H1 (cell line): ENCODE measurements around the gene TLE5. TPM values are rescaled to one million over a fixed set of nuclear protein-coding genes. Genes with fewer than 3 reads are reported as not detected.

Source experiments
- CTCF ChIA-PET: fragments of 300-600 bp; sonication (Branson Sonifier 250); formaldehyde crosslinking; loops from one replicate; lab custom pipeline; 2021; ENCODE audit not compliant: partially characterized antibody; lab: Charles Lee
- POLR2A ChIA-PET: fragments of 300-600 bp; sonication (Branson Sonifier 250); formaldehyde crosslinking; loops from one replicate; lab custom pipeline; 2021; ENCODE audit warnings: inconsistent platforms; ENCODE audit not compliant: partially characterized antibody; lab: Charles Lee
- DNase-seq, 2 experiments: peaks; one replicate each; pipeline versions ENCODE4 v3.0.0 to v3.0.0-alpha.2; 2010 to 2022; ENCODE audit warnings: low spot score in 2 of 2, low read depth in 1 of 2, mixed read lengths in 1 of 2
- FAIRE-seq: peaks from 2 replicates; lab custom pipeline; 2011; peaks lifted over from hg19 to GRCh38; lab: Jason Lieb, UNC
- H2AFZ ChIP-seq: 2 replicates; pipeline ENCODE4 v1.8.1; 2012; ENCODE audit warnings: low read length, inconsistent platforms
- H2AK5ac ChIP-seq: 2 replicates; pipeline ENCODE4 v1.6.1; 2013; ENCODE audit warnings: low read depth, low read length
- H2BK120ac ChIP-seq: replicated peaks from 2 replicates; pipeline ENCODE3; 2013; ENCODE audit warnings: low read depth, low read length, inconsistent platforms
- H2BK12ac ChIP-seq: 2 replicates; pipeline ENCODE4 v1.6.1; 2013; ENCODE audit warnings: low read depth, low read length
- H2BK15ac ChIP-seq: 2 replicates; pipeline ENCODE4 v1.6.1; 2013; ENCODE audit warnings: low read length
- H2BK20ac ChIP-seq: 2 replicates; pipeline ENCODE4 v1.6.1; 2013; ENCODE audit warnings: low read length
- H2BK5ac ChIP-seq: 2 replicates; pipeline ENCODE4 v1.6.1; 2013; ENCODE audit warnings: low read depth, low read length
- H3K14ac ChIP-seq: 2 replicates; pipeline ENCODE4 v1.6.1; 2013; ENCODE audit warnings: inconsistent platforms; ENCODE audit not compliant: insufficient read length
- H3K18ac ChIP-seq: 2 replicates; pipeline ENCODE4 v1.6.1; 2013; ENCODE audit warnings: low read length; ENCODE audit errors: extremely low read depth
- H3K23ac ChIP-seq: 2 replicates; pipeline ENCODE4 v1.6.1; 2013; ENCODE audit warnings: inconsistent platforms; ENCODE audit not compliant: insufficient read length
- H3K23me2 ChIP-seq: 2 replicates; pipeline ENCODE4 v1.6.1; 2013; ENCODE audit warnings: low read depth, low read length
- H3K27ac ChIP-seq: 2 replicates; pipeline ENCODE4 v1.6.1; 2011; ENCODE audit warnings: low read depth, low read length, inconsistent platforms
- H3K27me3 ChIP-seq, 4 experiments: replicated peaks in 1 of 4; 1 replicate in 1 of 4; 2 replicates in 3 of 4; pipeline versions ENCODE4 v1.6.1 to v1.8.1; 2011 to 2013; ENCODE audit warnings: low read length in 3 of 4, mild to moderate bottlenecking in 3 of 4, inconsistent platforms in 2 of 4, mixed read lengths in 2 of 4, moderate library complexity in 1 of 4; ENCODE audit not compliant: control insufficient read depth in 3 of 4, insufficient read depth in 3 of 4; ENCODE audit errors: extremely low read depth in 1 of 4
- H3K36me3 ChIP-seq, 4 experiments: 2 replicates each; pipeline versions ENCODE4 v1.6.1 to v1.8.1; 2011 to 2013; ENCODE audit warnings: mild to moderate bottlenecking in 4 of 4, low read length in 3 of 4, moderate library complexity in 2 of 4, control low read depth in 1 of 4, inconsistent platforms in 1 of 4; ENCODE audit not compliant: insufficient read depth in 4 of 4, control insufficient read depth in 2 of 4
- H3K4ac ChIP-seq: replicated peaks from 2 replicates; pipeline ENCODE3; 2013; ENCODE audit warnings: low read length, low read depth, mixed read lengths, inconsistent platforms; ENCODE audit not compliant: insufficient read length
- H3K4me1 ChIP-seq, 4 experiments: replicated peaks in 1 of 4; 1 replicate in 1 of 4; 2 replicates in 3 of 4; pipeline versions ENCODE4 v1.6.1 to v1.8.1; 2011 to 2013; ENCODE audit warnings: low read length in 3 of 4, inconsistent platforms in 2 of 4, mixed read lengths in 1 of 4; ENCODE audit not compliant: insufficient read depth in 4 of 4, control insufficient read depth in 3 of 4
- H3K4me2 ChIP-seq, 2 experiments: 2 replicates each; pipeline versions ENCODE4 v1.6.1 to v1.8.1; 2011 to 2013; ENCODE audit warnings: low read depth in 2 of 2, low read length in 2 of 2, control low read depth in 1 of 2, inconsistent platforms in 1 of 2, mild to moderate bottlenecking in 1 of 2; ENCODE audit not compliant: insufficient read depth in 1 of 2
- H3K4me3 ChIP-seq, 4 experiments: fragments of 200-600, 300-600 bp in 1 of 4; sonication (generic), shearing (Covaris generic), sonication (Bioruptor Twin) in 1 of 4; 2 replicates each; pipeline versions ENCODE4 v1.5.1 to v1.8.1; 2011 to 2016; ENCODE audit warnings: low read length in 4 of 4, low read depth in 3 of 4, control low read depth in 2 of 4, inconsistent platforms in 2 of 4, mild to moderate bottlenecking in 2 of 4, mixed read lengths in 1 of 4, moderate library complexity in 1 of 4; ENCODE audit not compliant: insufficient read depth in 2 of 4; ENCODE audit errors: extremely low read depth in 1 of 4
- H3K56ac ChIP-seq: replicated peaks from 2 replicates; pipeline ENCODE3; 2013; ENCODE audit warnings: low read depth, mild to moderate bottlenecking, mixed read lengths, low read length, inconsistent platforms; ENCODE audit not compliant: insufficient read length
- H3K79me1 ChIP-seq: 2 replicates; pipeline ENCODE4 v1.6.1; 2013; ENCODE audit warnings: low read depth, low read length, control low read depth
- H3K79me2 ChIP-seq, 2 experiments: 2 replicates each; pipeline versions ENCODE4 v1.6.1 to v1.8.1; 2012 to 2013; ENCODE audit warnings: low read length in 2 of 2, mild to moderate bottlenecking in 2 of 2, inconsistent platforms in 1 of 2; ENCODE audit not compliant: insufficient read depth in 2 of 2, control insufficient read depth in 1 of 2
- H3K9ac ChIP-seq, 4 experiments: replicated peaks in 1 of 4; 1 replicate in 1 of 4; 2 replicates in 3 of 4; pipeline versions ENCODE4 v1.6.1 to v1.8.1; 2011 to 2013; ENCODE audit warnings: low read depth in 3 of 4, low read length in 3 of 4, control low read depth in 2 of 4, mild to moderate bottlenecking in 2 of 4, moderate library complexity in 2 of 4, inconsistent platforms in 1 of 4; ENCODE audit errors: extremely low read depth in 1 of 4
- H3K9me3 ChIP-seq, 2 experiments: 2 replicates each; pipeline versions ENCODE4 v1.6.1 to v1.8.1; 2012 to 2013; ENCODE audit warnings: mild to moderate bottlenecking in 2 of 2, moderate library complexity in 2 of 2, control low read depth in 1 of 2, inconsistent platforms in 1 of 2, low read depth in 1 of 2, low read length in 1 of 2, mixed read lengths in 1 of 2; ENCODE audit not compliant: insufficient read depth in 2 of 2
- H4K20me1 ChIP-seq, 2 experiments: replicated peaks in 1 of 2; 2 replicates each; pipeline versions ENCODE3 to v1.8.1; 2011 to 2013; ENCODE audit warnings: inconsistent platforms in 2 of 2, low read length in 2 of 2, mild to moderate bottlenecking in 1 of 2; ENCODE audit not compliant: insufficient read depth in 2 of 2, control insufficient read depth in 1 of 2
- H4K5ac ChIP-seq: 2 replicates; pipeline ENCODE4 v1.6.1; 2013; ENCODE audit warnings: low read length, low read depth, mixed read lengths, inconsistent platforms; ENCODE audit not compliant: insufficient read length
- H4K8ac ChIP-seq: 2 replicates; pipeline ENCODE4 v1.8.0; 2013; ENCODE audit warnings: mild to moderate bottlenecking, moderate library complexity, low read length, inconsistent platforms; ENCODE audit not compliant: insufficient read depth; ENCODE audit errors: extremely low read depth
- H4K91ac ChIP-seq: replicated peaks from 2 replicates; pipeline ENCODE3; 2013; ENCODE audit warnings: low read length, mixed read lengths, inconsistent platforms; ENCODE audit not compliant: insufficient read length
- CTBP2 ChIP-seq: IDR thresholded peaks from 2 replicates; pipeline ENCODE4 v1.7.0; 2011; ENCODE audit warnings: borderline replicate concordance, mild to moderate bottlenecking, moderate library complexity, mixed read lengths, low read length; ENCODE audit not compliant: insufficient read depth, insufficient read length
- EGR1 ChIP-seq: IDR thresholded peaks from 2 replicates; pipeline ENCODE4 v1.6.1; 2011; ENCODE audit warnings: low read depth, low read length, borderline replicate concordance
- EP300 ChIP-seq, 2 experiments: IDR thresholded peaks; 1 replicate in 1 of 2; 2 replicates in 1 of 2; pipeline ENCODE4 v1.6.1; 2011 to 2012; ENCODE audit warnings: low read depth in 2 of 2, low read length in 2 of 2, mild to moderate bottlenecking in 2 of 2, borderline replicate concordance in 1 of 2, inconsistent platforms in 1 of 2, moderate library complexity in 1 of 2
- EZH2 ChIP-seq: fragments of 200-600 bp; sonication (generic); IDR thresholded peaks from 2 replicates; pipeline ENCODE4 v1.7.1; 2012; ENCODE audit warnings: low read depth, mild to moderate bottlenecking, moderate library complexity, low read length, inconsistent platforms; ENCODE audit not compliant: severe bottlenecking
- JUND ChIP-seq: IDR thresholded peaks from 2 replicates; pipeline ENCODE4 v1.6.1; 2011; ENCODE audit warnings: mild to moderate bottlenecking, improper control_type of control experiment, low read length
- MAX ChIP-seq: IDR thresholded peaks from 2 replicates; pipeline ENCODE4 v1.6.1; 2012; ENCODE audit warnings: inconsistent platforms
- RFX5 ChIP-seq: IDR thresholded peaks from 2 replicates; pipeline ENCODE4 v1.6.1; 2011; ENCODE audit warnings: low read depth, low read length, improper control_type of control experiment, borderline replicate concordance
- RNF2 ChIP-seq: fragments of 200-900, 300-1000 bp; sonication (generic); IDR thresholded peaks from 2 replicates; pipeline ENCODE4 v1.7.1; 2016; ENCODE audit warnings: borderline replicate concordance, low read depth, mild to moderate bottlenecking, antibody characterized with exemption, low read length; ENCODE audit not compliant: poor library complexity, severe bottlenecking; ENCODE audit errors: missing control alignments
- YY1 ChIP-seq: IDR thresholded peaks from 2 replicates; pipeline ENCODE4 v1.6.1; 2011; ENCODE audit warnings: low read depth, mild to moderate bottlenecking, low read length
- WGBS, 2 experiments: shearing (Covaris generic) in 1 of 2; methylation state at CpG; one replicate each; pipeline versions ENCODE4 v1.1.6 to v1.1.7; 2013 to 2015; ENCODE audit warnings: low lambda C conversion rate in 2 of 2, mixed read lengths in 2 of 2, inconsistent platforms in 1 of 2, low coverage in 1 of 2, missing lambda C conversion rate in 1 of 2; ENCODE audit not compliant: insufficient replicate concordance in 2 of 2, insufficient coverage in 1 of 2, insufficient read length in 1 of 2; ENCODE audit errors: extremely low coverage in 1 of 2, missing lambda C conversion rate in 1 of 2; 5-methylcytosine and 5-hydroxymethylcytosine counted together
- polyA plus RNA-seq, 7 experiments: library from polyadenylated mRNA; depleted of rRNA in 3 of 7; stranded (reverse) in 5 of 7; unstranded in 2 of 7; fragments of >200 nt in 5 of 7; fragments of 200-250 nt in 2 of 7; gene quantifications; 1 replicate in 5 of 7; 2 replicates in 1 of 7; 4 replicates in 1 of 7; pipeline versions ENCODE4 v1.2.1 to v1.2.3, GENCODE V29; 2011 to 2013; ENCODE audit warnings: missing spikeins in 2 of 7, mixed read lengths in 2 of 7
- total RNA-seq: library from RNA; stranded (reverse); fragmentation: NEBNext Ultra II Directional; extraction: Animal tissue kit (Norgen Biotek cat#: 25700); gene quantifications from 2 replicates; pipeline ENCODE4 v1.2.1, GENCODE V29; 2021
- TF ChIP-seq, protein P1 (sequence below): IDR thresholded peaks from 2 replicates; pipeline ENCODE4 v1.6.1; 2012; ENCODE audit warnings: inconsistent platforms

The TLE5 gene
- total and polyA plus RNA-seq, 2 of the 8 experiments (the other 6 are each of a cell fraction or from before 2014, with no cell fraction given), result 187 to 285 TPM

GRCh38 chr19:3057275-3057714 is 5.0 kb downstream of the TLE5 start:
- H3K27me3 ChIP-seq, result no peaks in the 10 kb centered on the region; a peak in 1 of 7 replicates
- peaks cover 0 to 33% (median 7%) of the 10 kb centered on the region in 4 experiments; a peak in 5 of 8 replicates for H3K36me3 ChIP-seq
- no peak overlapping the region for H2BK15ac ChIP-seq
- no peaks in the 10 kb centered on the region; the same call in 1 of the 2 replicates for H3K23me2 ChIP-seq
- no peak for FAIRE-seq
- no peak overlapping the region for H2BK5ac ChIP-seq
- H2AK5ac ChIP-seq, result no peak overlapping the region; the same call in 1 of the 2 replicates
- H2BK20ac ChIP-seq, result no peak overlapping the region
- H3K9me3 ChIP-seq, result no peaks in the 10 kb centered on the region
- H4K91ac ChIP-seq, result no peak overlapping the region
- H4K8ac ChIP-seq, result no peak overlapping the region
- H2AFZ ChIP-seq, result no peak overlapping the region
- H3K14ac ChIP-seq, result no peak overlapping the region
- peaks cover 5 to 18% of the 10 kb centered on the region in 2 experiments for H4K20me1 ChIP-seq
- no peak overlapping the region for H2BK120ac ChIP-seq
- WGBS, 2 experiments, result 47% methylated on average over 22 of the region's 26 CpGs; no CpG with 5 or more reads in 1 of the 2 experiments
- H2BK12ac ChIP-seq, result 0 out of 2 replicates have a peak overlapping the region, but pooled peaks have one; percentile 27
- peaks cover 3 to 36% (median 27%) of the 10 kb centered on the region in 4 experiments for H3K4me1 ChIP-seq
- ChIA-PET POLR2A (interaction anchor here (0.6 to 2.7 kb wide), 7 partner anchors 10 to 67 kb away, joined by 3 to 10 read pairs (median 4); no protein-coding TSS in a partner anchor), CTCF (interaction anchor here (0.6 to 2.6 kb wide), 8 partner anchors 11 to 192 kb away, joined by 3 to 13 read pairs (median 4); no protein-coding TSS in a partner anchor)
- H3K9ac ChIP-seq, result peak overlapping the region in 1 of 4 experiments; percentile 24; a peak in 1 of 7 replicates
- H3K4me2 ChIP-seq, result peak overlapping the region; percentile 52 to 57; a peak in 3 of 4 replicates
- peaks cover 2% of the 10 kb centered on the region; the same call in 1 of the 2 replicates for H3K79me1 ChIP-seq
- no peak overlapping the region; the same call in none of the 2 replicates for H3K18ac ChIP-seq
- no peak overlapping the region for H3K23ac ChIP-seq
- H3K27ac ChIP-seq, result no peak overlapping the region
- peak overlapping the region in 1 of 4 experiments; percentile 22; a peak in 2 of 8 replicates for H3K4me3 ChIP-seq
- H3K4ac ChIP-seq, result no peak overlapping the region
- DNase-seq, result peak in 1 of 2 experiments; percentile 64
- no peak overlapping the region for H4K5ac ChIP-seq
- peaks cover 0 to 4% of the 10 kb centered on the region in 2 experiments; a peak in 1 of 4 replicates for H3K79me2 ChIP-seq
- H3K56ac ChIP-seq, result no peak overlapping the region
- no peak for TF ChIP-seq RNF2
- peak; percentile 82 for TF ChIP-seq JUND
- no peak for TF ChIP-seq RFX5
- TF ChIP-seq EGR1, result no peak
- no peak for TF ChIP-seq CTBP2
- TF ChIP-seq EP300 (IDR thresholded peaks at IDR 0.05; ENCODE audit: borderline replicate concordance in 1 of 2, low read depth in 2 of 2, low read length in 2 of 2), result peak in 1 of 2 experiments; percentile 98; a peak in 1 of 3 replicates
- 0 out of 2 replicates have a peak, but pooled peaks have one; percentile 45 for TF ChIP-seq YY1
- 0 out of 2 replicates have a peak, but pooled peaks have one; percentile 12 for TF ChIP-seq MAX
- TF ChIP-seq, protein P1, sequence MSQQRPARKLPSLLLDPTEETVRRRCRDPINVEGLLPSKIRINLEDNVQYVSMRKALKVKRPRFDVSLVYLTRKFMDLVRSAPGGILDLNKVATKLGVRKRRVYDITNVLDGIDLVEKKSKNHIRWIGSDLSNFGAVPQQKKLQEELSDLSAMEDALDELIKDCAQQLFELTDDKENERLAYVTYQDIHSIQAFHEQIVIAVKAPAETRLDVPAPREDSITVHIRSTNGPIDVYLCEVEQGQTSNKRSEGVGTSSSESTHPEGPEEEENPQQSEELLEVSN, result 0 out of 2 replicates have a peak, but pooled peaks have one; percentile 22
- no peak for TF ChIP-seq EZH2
